Endothelial cell of umbilical vein (primary cell): Measurements from ENCODE around the gene LRRC32. TPM values are rescaled to one million over a fixed set of nuclear protein-coding genes. Genes with fewer than 3 reads are reported as not detected.

Experiments used
- BruUV-seq: library from RNA; stranded (reverse); fragments of 400-500 nt; replicated peaks from 2 replicates; lab custom pipeline; 2021; lab: Mats Ljungman, UMichigan
- CTCF ChIA-PET: fragments of 300-600, 350-600 bp; sonication (Branson Sonifier 250); formaldehyde crosslinking; loops from one replicate; lab custom pipeline; 2021; ENCODE audit warnings: antibody characterized with exemption, inconsistent platforms; lab: Charles Lee
- POLR2A ChIA-PET: fragments of 300-600, 350-600 bp; sonication (Branson Sonifier 250); formaldehyde crosslinking; loops from one replicate; lab custom pipeline; 2021; ENCODE audit warnings: antibody characterized with exemption, inconsistent platforms; lab: Charles Lee
- DNase-seq: peaks from one replicate; pipeline ENCODE4 v3.0.0-alpha.2; 2011; ENCODE audit warnings: low read depth, low spot score
- FAIRE-seq: peaks from 2 replicates; lab custom pipeline; 2011; peaks lifted over from hg19 to GRCh38; lab: Jason Lieb, UNC
- H2AFZ ChIP-seq: 2 replicates; pipeline ENCODE4 v1.6.0; 2012; ENCODE audit warnings: low read depth, low read length, control low read depth, inconsistent platforms
- H3K27ac ChIP-seq: 2 replicates; pipeline ENCODE4 v1.5.1; 2011; ENCODE audit warnings: low read depth, mild to moderate bottlenecking, control low read depth, low read length, moderate library complexity; ENCODE audit not compliant: insufficient read depth
- H3K27me3 ChIP-seq, 2 experiments: 2 replicates each; pipeline versions ENCODE4 v1.6.0 to v1.6.1; 2011; ENCODE audit warnings: low read length in 2 of 2, mixed read lengths in 1 of 2; ENCODE audit not compliant: control insufficient read depth in 2 of 2, insufficient read depth in 2 of 2
- H3K36me3 ChIP-seq, 2 experiments: 2 replicates in 1 of 2; 3 replicates in 1 of 2; pipeline ENCODE4 v1.5.1; 2011; ENCODE audit warnings: low read length in 2 of 2, mild to moderate bottlenecking in 1 of 2, moderate library complexity in 1 of 2; ENCODE audit not compliant: control insufficient read depth in 2 of 2, insufficient read depth in 2 of 2; ENCODE audit errors: extremely low read depth in 1 of 2
- H3K4me1 ChIP-seq: 3 replicates; pipeline ENCODE4 v1.5.1; 2011; ENCODE audit warnings: mild to moderate bottlenecking, low read length; ENCODE audit not compliant: control insufficient read depth, insufficient read depth; ENCODE audit errors: extremely low read depth
- H3K4me2 ChIP-seq: 2 replicates; pipeline ENCODE4 v1.6.1; 2011; ENCODE audit warnings: low read length, control low read depth, mixed read lengths; ENCODE audit not compliant: insufficient read depth
- H3K4me3 ChIP-seq, 3 experiments: fragments of 200-600 bp in 1 of 3; sonication (generic), shearing (Covaris generic) in 1 of 3; replicated peaks in 1 of 3; 2 replicates each; pipeline ENCODE4 v1.5.1; 2011 to 2016; ENCODE audit warnings: control low read depth in 3 of 3, low read length in 3 of 3, mild to moderate bottlenecking in 2 of 3, inconsistent platforms in 1 of 3, low read depth in 1 of 3, moderate library complexity in 1 of 3; ENCODE audit not compliant: insufficient read depth in 1 of 3
- H3K79me2 ChIP-seq: 2 replicates; pipeline ENCODE4 v1.6.0; 2012; ENCODE audit warnings: low read length, inconsistent platforms; ENCODE audit not compliant: control insufficient read depth, insufficient read depth
- H3K9ac ChIP-seq: replicated peaks from 2 replicates; pipeline ENCODE3; 2011; ENCODE audit warnings: low read length, control low read depth; ENCODE audit not compliant: insufficient read depth; ENCODE audit errors: extremely low read depth
- H3K9me1 ChIP-seq: replicated peaks from 3 replicates; pipeline ENCODE4 v1.6.0; 2011; ENCODE audit warnings: mild to moderate bottlenecking, low read length; ENCODE audit not compliant: control insufficient read depth, insufficient read depth; ENCODE audit errors: extremely low read depth
- H3K9me3 ChIP-seq: replicated peaks from 2 replicates; pipeline ENCODE4 v1.5.1; 2012; ENCODE audit warnings: low read length, inconsistent platforms; ENCODE audit not compliant: control insufficient read depth, insufficient read depth
- H4K20me1 ChIP-seq: replicated peaks from 2 replicates; pipeline ENCODE3; 2011; ENCODE audit warnings: mild to moderate bottlenecking, low read length; ENCODE audit not compliant: control insufficient read depth, insufficient read depth; ENCODE audit errors: extremely low read depth
- CTCF ChIP-seq, 2 donors: IDR thresholded peaks; 1 replicate in 1 of 2; 2 replicates in 1 of 2; pipeline ENCODE4 v1.5.1; 2011; ENCODE audit warnings: low read length in 2 of 2, mild to moderate bottlenecking in 2 of 2, moderate library complexity in 2 of 2, control low read depth in 1 of 2, inconsistent platforms in 1 of 2, low read depth in 1 of 2; ENCODE audit not compliant: insufficient read depth in 1 of 2; ENCODE audit errors: extremely low read depth in 1 of 2
- EZH2 ChIP-seq: IDR thresholded peaks from 2 replicates; pipeline ENCODE4 v1.6.1; 2012; ENCODE audit warnings: borderline replicate concordance, low read depth, mild to moderate bottlenecking, moderate library complexity, low read length, inconsistent platforms; ENCODE audit not compliant: severe bottlenecking
- FOS ChIP-seq: IDR thresholded peaks from 2 replicates; pipeline ENCODE4 v1.6.1; 2011; ENCODE audit warnings: mild to moderate bottlenecking, low read length, moderate library complexity, borderline replicate concordance; ENCODE audit not compliant: insufficient read depth
- GATA2 ChIP-seq: IDR thresholded peaks from 2 replicates; pipeline ENCODE4 v1.7.0; 2011; ENCODE audit warnings: low read depth, mild to moderate bottlenecking, moderate library complexity, mixed read lengths, low read length; ENCODE audit not compliant: insufficient read length, insufficient read depth
- JUN ChIP-seq: IDR thresholded peaks from 2 replicates; pipeline ENCODE4 v1.6.1; 2011; ENCODE audit warnings: borderline replicate concordance, low read depth; ENCODE audit not compliant: insufficient read length, insufficient read depth
- MAX ChIP-seq: IDR thresholded peaks from 2 replicates; pipeline ENCODE4 v1.6.1; 2011; ENCODE audit not compliant: insufficient read depth, insufficient read length
- MYC ChIP-seq: IDR thresholded peaks from one replicate; pipeline ENCODE4 v1.6.1; 2011; ENCODE audit warnings: mild to moderate bottlenecking, low read depth, low read length
- POLR2A ChIP-seq: IDR thresholded peaks from 2 replicates; pipeline ENCODE4 v1.6.1; 2012; ENCODE audit warnings: low read depth, mild to moderate bottlenecking, control low read depth, low read length
- POLR2AphosphoS5 ChIP-seq: IDR thresholded peaks from 2 replicates; pipeline ENCODE4 v1.6.1; 2012; ENCODE audit warnings: low read depth, mild to moderate bottlenecking, control low read depth, low read length, moderate library complexity; ENCODE audit not compliant: insufficient read depth
- dilution Hi-C: fragments of 300-500 bp; cut with MboI; formaldehyde crosslinking; loops from one replicate; pipeline ENCODE4 v1.15.0; 2019; ENCODE audit warnings: low sequenced_read_pairs; ENCODE audit not compliant: extremely low pct_ligation_motif_present
- intact Hi-C: fragments of 100-400 bp; cut with micrococcal nuclease; formaldehyde crosslinking; loops from one replicate; pipeline ENCODE4 v1.10.0; 2022
- polyA plus RNA-seq, 4 experiments: library from polyadenylated mRNA; depleted of rRNA in 3 of 4; stranded (reverse) in 3 of 4; unstranded in 1 of 4; fragments of >200 nt; gene quantifications; 2 replicates each; pipeline versions ENCODE4 v1.2.1 to v1.2.3, GENCODE V29; 2011 to 2012; ENCODE audit warnings: missing spikeins in 1 of 4
- total RNA-seq: library from RNA; stranded (reverse); gene quantifications from 2 replicates; pipeline ENCODE4 v1.2.3, GENCODE V29; 2021

LRRC32 gene
- total and polyA plus RNA-seq, 2 donors (not counting 3 experiments of a cell fraction or from before 2014, with no cell fraction given), result 77.2 to 117 TPM

- FAIRE-seq (no peak), DNase-seq (no peak)
- no TSS peak for BruUV-seq
Observed at GRCh38 chr11:76671626-76672309, 1.2 kb upstream of the LRRC32 start.

More at GRCh38 chr11:76671626-76672309, 1.2 kb upstream of the LRRC32 start:
- no peak overlapping the region for H3K4me3 ChIP-seq
- H3K9ac ChIP-seq, result no peak overlapping the region
- peaks cover 42% of the 10 kb centered on the region for H3K4me1 ChIP-seq
- H3K4me2 ChIP-seq, result no peak overlapping the region
- no peaks in the 10 kb centered on the region for H4K20me1 ChIP-seq
- peaks cover 6% of the 10 kb centered on the region for H3K79me2 ChIP-seq
- dilution Hi-C loops (no loop called here), intact Hi-C loops (loop anchor here (2.0 to 5.0 kb wide), 3 partner anchors 83 to 289 kb away; partner anchors contain the start of genes EMSY, GVQW3 and THAP12)
- TF ChIP-seq JUN, result no peak
- no peak for TF ChIP-seq POLR2A
- TF ChIP-seq FOS, result no peak
- TF ChIP-seq EZH2, result no peak
- no peak for TF ChIP-seq GATA2
- no peak for TF ChIP-seq MYC
- TF ChIP-seq MAX, result no peak
- no peak for TF ChIP-seq POLR2AphosphoS5
- no peak for TF ChIP-seq CTCF (IDR thresholded peaks at IDR 0.05; ENCODE audit: extremely low read depth in 1 of 2, insufficient read depth in 1 of 2, low read depth in 1 of 2, low read length in 2 of 2)
- ChIA-PET CTCF (interaction anchor here (1.0 to 14.2 kb wide), 9 partner anchors 9 to 127 kb away, joined by 3 to 134 read pairs (median 7); no protein-coding TSS in a partner anchor), POLR2A (interaction anchor here (1.3 kb wide), 1 partner anchor 92 kb away, joined by 3 read pairs; no protein-coding TSS in a partner anchor)
- H3K9me1 ChIP-seq, result no peaks in the 10 kb centered on the region
- H2AFZ ChIP-seq, result no peak overlapping the region
- no peaks in the 10 kb centered on the region for H3K9me3 ChIP-seq
- H3K27me3 ChIP-seq, result no peaks in the 10 kb centered on the region
- H3K27ac ChIP-seq, result peak overlapping the region; percentile 79
- H3K36me3 ChIP-seq, result no peaks in the 10 kb centered on the region
